Measurements from ENCODE around the gene GPR151. TPM values are rescaled to one million over a fixed set of nuclear protein-coding genes. Genes with fewer than 3 reads are reported as not detected.
A peak's percentile ranks its signal among the peaks of the same experiment; 100 is the strongest.
"Not testable (repeated sequence)": the region's sequence is repeated elsewhere in the genome, so short reads cannot be mapped to it uniquely, and the experiment has no call there.

Gene GPR151
- not detected in 2 replicates for total RNA-seq (2014; rRNA removed; shearing (Covaris generic))

- DNase-seq (ENCODE audit: low read depth) = no peak
These were observed at the start of gene GPR151 for GRCh38 chr5:146516151-146516475. GPR151 (minus strand) TSS chr5:146516190; CDS start chr5:146516113, 77 bp downstream.

GRCh38 chr5:146564007-146564762 is 48.2 kb upstream of the GPR151 start:
- peak; percentile 74 for DNase-seq (ENCODE audit: low read depth)

DNA sequence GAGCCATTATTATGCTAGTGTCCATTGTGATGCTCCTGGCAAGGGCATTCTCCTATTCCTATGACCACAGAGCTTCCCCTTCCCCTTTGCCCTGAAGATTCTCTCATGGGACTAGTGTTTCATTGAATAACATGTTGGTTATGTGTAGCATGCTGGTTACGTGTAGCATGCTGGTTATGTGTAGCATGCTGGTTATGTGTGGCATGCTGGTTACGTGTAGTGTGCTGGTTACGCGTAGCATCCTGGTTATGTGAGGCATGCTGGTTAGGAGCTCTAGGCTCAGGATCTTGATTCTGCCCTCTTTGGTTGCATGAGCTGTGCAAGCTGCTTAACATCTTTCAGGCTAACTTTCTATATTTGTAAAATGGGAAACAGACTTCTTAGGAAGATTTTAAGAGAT is 46.5 kb upstream of the GPR151 start:
- DNase-seq (ENCODE audit: low read depth) = no peak

DNA sequence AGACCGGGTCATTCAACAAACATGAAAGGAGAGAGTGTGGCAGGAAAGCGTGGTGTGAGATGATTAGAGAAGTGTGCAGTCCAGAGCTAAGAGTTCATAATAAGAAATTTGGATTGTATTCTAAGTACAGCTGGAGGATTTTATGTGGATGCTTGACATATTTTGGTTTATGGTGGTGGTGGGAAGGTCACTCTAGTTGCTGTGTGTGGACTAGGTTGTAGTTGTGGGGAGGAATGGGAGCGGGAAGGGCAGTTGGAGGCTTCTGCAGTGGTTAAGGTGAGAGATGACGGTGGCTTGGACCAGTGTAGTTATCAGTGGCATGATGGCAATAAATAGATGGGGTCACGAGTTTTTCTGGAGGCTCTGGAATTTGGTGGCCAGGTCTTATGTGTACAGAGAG is 45.7 kb upstream of the GPR151 start:
- peak; percentile 50 for DNase-seq (ENCODE audit: low read depth)

DNA sequence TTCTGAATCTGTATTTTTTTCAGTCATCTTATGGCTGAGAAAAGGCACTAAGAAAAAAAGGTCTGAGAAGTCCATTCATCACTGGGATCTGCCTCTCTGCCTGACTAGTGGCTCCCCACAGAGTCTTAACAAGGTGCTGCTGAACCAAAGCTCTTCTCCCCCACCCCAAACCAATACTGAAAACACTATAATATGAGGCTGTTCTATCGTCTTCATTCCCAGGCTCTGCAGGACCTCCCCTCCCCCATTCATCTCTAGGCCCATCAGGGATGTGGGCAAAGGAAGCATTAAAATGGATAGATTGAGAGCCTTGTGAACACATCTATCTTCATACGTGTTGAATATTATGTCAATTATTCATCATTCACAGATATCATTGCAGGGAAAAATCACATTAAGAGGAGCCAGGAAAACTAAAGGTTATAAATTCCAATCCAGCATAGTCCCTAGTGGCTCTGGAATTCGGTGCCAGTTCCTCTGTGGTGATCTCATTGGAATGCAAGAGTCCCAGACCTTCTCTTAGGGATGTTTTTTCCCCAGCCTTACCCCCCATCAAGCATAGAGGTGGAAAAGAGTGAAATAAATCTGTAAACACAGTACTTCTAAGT is 44.3 kb upstream of the GPR151 start:
- peak; percentile 76 for DNase-seq (ENCODE audit: low read depth)

GRCh38 chr5:146556884-146557283 is 40.9 kb upstream of the GPR151 start:
- not testable (repeated sequence) for DNase-seq (ENCODE audit: low read depth)

DNA sequence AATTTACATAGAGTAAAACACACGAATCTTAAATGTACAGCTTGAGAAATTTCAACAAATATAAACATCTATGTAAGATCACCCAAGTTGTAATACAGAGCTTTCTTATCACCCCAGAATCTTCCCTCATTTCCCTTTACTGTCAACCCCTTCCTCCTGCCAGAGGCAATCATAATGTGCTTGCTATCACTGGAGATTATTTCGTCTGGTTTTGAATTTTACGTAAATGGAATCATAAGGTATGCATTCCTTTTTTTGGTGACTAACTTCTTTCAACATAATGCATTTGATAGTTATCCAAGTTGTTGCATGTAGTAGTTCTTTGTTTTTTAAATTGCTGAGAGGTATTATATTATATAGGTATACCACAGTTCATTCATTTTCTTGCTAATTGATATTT is 37.5 kb upstream of the GPR151 start:
- no peak for DNase-seq (ENCODE audit: low read depth)

- no peak for DNase-seq (ENCODE audit: low read depth)
These were observed 33.6 kb upstream of the GPR151 start for GRCh38 chr5:146549615-146550014.

DNA sequence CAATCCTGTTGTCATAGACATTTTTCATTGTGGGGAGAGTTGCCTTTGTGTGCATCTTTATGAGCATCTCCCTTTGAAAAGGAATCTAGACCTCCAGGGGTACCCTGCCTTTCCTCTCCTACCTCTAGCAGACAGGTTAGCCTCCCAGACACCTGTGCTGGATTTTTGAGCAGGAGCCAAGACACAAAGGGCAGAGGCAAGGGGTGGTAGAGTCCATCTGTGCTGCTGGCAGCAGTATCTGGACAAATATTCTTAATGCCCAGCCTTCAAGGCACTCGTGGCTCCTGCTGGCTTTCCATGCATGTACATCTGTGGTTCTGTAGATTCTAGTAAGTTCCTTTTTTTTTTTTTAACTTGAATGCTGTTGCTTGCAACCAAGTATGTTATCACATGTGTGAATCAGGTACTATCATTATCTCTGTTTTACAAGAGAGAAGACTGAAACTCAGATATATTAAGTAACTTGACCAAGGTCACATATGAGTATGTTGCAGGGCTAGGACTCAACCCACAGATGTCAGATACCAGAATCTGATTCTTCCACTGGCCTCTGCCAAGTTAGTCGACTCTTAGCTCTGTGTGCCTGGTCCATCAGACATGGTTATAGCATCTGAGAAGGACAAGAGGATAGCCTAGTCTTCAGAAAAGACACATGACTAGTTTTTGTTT is 32.9 kb upstream of the GPR151 start:
- no peak for DNase-seq (ENCODE audit: low read depth)

DNA sequence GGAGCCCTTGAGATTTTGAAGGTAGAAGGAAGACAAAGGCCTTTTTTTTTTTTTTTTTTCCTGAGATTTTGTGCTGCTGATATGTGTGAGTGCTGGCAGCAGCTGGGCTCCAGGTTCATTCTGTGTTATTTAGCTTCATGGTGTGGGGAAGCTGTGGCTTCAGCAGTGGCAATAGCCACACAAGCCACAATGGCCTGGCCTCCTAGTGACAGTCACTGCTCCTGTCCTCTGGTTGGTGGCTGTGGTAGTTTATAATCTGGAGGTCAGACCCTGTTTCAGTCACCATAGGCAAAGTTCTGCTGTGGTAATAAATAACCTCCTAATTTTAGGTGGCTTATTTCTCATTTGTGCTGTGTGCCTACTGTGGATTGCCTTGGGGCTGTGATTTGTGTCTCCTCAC is 28.2 kb upstream of the GPR151 start:
- no peak for DNase-seq (ENCODE audit: low read depth)

DNA sequence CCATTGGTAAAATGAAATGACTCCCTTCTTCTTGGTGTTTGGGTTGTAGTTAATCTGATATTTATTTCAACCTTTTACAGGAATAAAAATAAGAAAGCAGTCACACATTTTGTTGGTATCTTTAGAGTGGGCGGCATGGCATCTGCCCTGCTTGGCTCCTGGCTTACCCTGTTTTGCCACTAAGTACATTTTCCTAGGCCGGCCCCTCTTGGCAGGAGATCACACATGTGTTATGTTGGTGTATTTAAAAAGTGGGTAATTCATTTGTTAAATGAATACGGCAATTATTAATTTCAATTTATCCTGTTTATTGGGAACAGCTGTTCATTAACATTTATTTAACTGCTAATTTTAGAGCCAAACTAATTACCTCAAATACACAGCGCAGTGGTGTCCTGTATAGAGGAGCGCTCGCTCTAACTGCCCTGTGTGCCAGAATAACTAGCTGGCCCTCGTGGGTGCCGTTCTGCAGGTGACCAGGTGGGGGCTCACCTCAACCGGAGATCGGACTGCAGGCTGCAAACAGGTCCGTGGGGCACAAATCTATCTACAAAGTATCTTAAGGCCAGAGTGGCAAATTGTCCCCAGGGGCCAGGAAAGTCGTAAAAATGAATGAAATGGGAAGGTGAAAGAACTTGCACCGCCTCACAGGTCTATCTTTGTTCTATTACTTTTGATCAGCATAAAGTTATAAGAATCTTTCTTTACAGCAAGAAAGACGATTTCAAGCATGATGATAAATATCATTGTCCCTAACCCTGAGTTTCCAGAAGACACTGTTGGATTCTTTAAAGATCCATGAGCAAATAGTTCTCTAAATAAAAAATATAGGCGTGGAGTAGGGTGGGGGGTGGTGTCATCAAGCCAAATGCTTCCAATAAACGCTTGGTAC is 26.2 kb upstream of the GPR151 start:
- peak; percentile 55 for DNase-seq (ENCODE audit: low read depth)

GRCh38 chr5:146540414-146540813 is 24.4 kb upstream of the GPR151 start:
- DNase-seq (ENCODE audit: low read depth) = peak; percentile 3

- no peak for DNase-seq (ENCODE audit: low read depth)
These were observed 24.0 kb upstream of the GPR151 start for GRCh38 chr5:146539973-146540372.

GRCh38 chr5:146538432-146538831 is 22.4 kb upstream of the GPR151 start:
- no peak for DNase-seq (ENCODE audit: low read depth)

GRCh38 chr5:146533882-146534281 is 17.9 kb upstream of the GPR151 start:
- no peak for DNase-seq (ENCODE audit: low read depth)

GRCh38 chr5:146533260-146533857 is 17.4 kb upstream of the GPR151 start:
- DNase-seq (ENCODE audit: low read depth) = peak; percentile 69

DNA sequence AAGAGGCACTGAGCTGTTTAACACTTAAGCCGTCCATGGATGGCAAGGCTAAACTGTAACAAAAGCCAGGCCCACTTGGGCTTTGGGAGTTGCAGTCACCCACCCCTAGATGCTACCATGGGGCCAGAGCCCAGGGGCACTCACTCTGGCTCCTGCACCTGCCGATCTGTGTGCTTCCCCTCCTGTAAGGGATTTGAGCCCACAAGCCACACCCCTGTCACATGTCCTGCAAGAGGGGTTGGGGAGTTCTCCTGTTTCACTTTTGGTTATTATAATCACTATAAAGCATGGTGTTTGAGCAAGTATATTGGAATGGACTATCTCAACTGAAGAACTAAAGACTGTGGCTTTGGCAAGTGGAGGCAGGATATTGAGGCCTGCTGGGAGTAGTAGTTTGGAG is 14.0 kb upstream of the GPR151 start:
- no peak for DNase-seq (ENCODE audit: low read depth)

DNA sequence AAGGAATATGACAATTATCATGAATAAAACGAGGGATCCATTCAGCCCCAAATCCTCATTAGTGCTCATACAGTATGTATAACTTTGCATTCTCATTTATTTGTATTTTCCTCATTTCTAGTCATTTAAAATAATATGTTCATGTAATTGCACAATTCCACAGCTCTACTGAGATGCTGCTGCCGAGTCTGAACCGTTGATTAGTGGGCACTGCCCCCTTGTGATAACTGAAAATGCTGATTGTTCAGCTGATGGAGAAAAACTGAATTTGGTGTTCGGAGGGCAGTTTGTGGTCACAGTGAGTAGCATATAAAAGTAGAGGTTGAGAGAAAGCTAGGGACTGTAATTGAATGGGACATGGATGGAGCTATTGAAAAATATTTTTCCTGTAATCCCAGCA is 12.2 kb upstream of the GPR151 start:
- DNase-seq (ENCODE audit: low read depth) = peak; percentile 13

GRCh38 chr5:146527785-146528184 is 11.8 kb upstream of the GPR151 start:
- DNase-seq (ENCODE audit: low read depth) = no peak

- DNase-seq (ENCODE audit: low read depth) = no peak
These were observed 7.7 kb upstream of the GPR151 start for GRCh38 chr5:146523698-146524097.

GRCh38 chr5:146521403-146522106 is 5.6 kb upstream of the GPR151 start:
- DNase-seq (ENCODE audit: low read depth) = no peak
